Measurements from ENCODE around the gene LIMS1. TPM values are rescaled to one million over a fixed set of nuclear protein-coding genes. Genes with fewer than 3 reads are reported as not detected.

The LIMS1 gene
- total RNA-seq, 2 donors from 2014 or later: 171 to 199 TPM

GRCh38 chr2:108602422-108602821 is 68.2 kb downstream of the LIMS1 start:
- Histone ChIP-seq H3K27me3 (replicated peaks; ENCODE audit: insufficient read depth) (no peaks in the 10 kb centered on the region), H3K4me3 (no peak overlapping the region), H3K36me3 (no peaks in the 10 kb centered on the region), H3K4me1 (ENCODE audit: control insufficient read depth in 1 of 2, low read depth in 2 of 2) (peaks cover 12 to 35% of the 10 kb centered on the region in 2 donors), H3K9me3 (no peaks in the 10 kb centered on the region), H3K27ac (no peak overlapping the region)
- ATAC-seq (ENCODE audit: insufficient number of reproducible peaks, low FRiP score, low read depth): no peak
- no peak for DNase-seq (ENCODE audit: low spot score)
- no peak for TF ChIP-seq CTCF (IDR thresholded peaks at IDR 0.05)

GRCh38 chr2:108604196-108604595 is 69.9 kb downstream of the LIMS1 start:
- no peak overlapping the region for H3K27ac ChIP-seq
- no peaks in the 10 kb centered on the region for H3K36me3 ChIP-seq
- no peak overlapping the region for H3K4me3 ChIP-seq
- no peaks in the 10 kb centered on the region for H3K27me3 ChIP-seq (replicated peaks; ENCODE audit: insufficient read depth)
- DNase-seq (ENCODE audit: low spot score) (no peak), ATAC-seq (ENCODE audit: insufficient number of reproducible peaks, low FRiP score, low read depth) (no peak)
- TF ChIP-seq CTCF (IDR thresholded peaks at IDR 0.05): no peak
- H3K4me1 ChIP-seq (ENCODE audit: control insufficient read depth in 1 of 2, low read depth in 2 of 2): peaks cover 12 to 27% of the 10 kb centered on the region in 2 donors
- no peaks in the 10 kb centered on the region for H3K9me3 ChIP-seq

DNA sequence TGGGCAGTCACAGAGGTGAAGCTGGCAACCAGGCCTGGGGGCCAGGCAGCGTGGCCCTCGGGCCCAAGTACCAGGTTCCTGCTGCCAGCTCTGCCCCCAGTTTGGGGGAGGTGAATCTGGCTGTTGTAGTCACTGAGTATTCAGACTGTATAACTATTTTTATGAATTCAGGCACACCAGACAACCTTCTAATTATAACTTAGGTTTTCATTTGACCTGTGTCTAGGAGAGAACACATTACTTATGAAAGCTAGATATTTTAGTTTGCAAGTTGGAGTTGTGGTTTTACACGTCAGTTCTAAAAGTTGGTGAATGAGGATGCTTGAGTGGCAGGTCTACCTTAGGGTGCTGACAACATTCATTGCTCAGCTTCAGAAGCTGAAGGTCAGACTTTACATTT is 71.7 kb downstream of the LIMS1 start:
- no peak for DNase-seq (ENCODE audit: low spot score)
- H3K27me3 ChIP-seq (replicated peaks; ENCODE audit: insufficient read depth): no peaks in the 10 kb centered on the region
- H3K9me3 ChIP-seq: no peaks in the 10 kb centered on the region
- H3K36me3 ChIP-seq: no peaks in the 10 kb centered on the region
- peaks cover 12 to 27% of the 10 kb centered on the region in 2 donors for H3K4me1 ChIP-seq (ENCODE audit: control insufficient read depth in 1 of 2, low read depth in 2 of 2)
- ATAC-seq (ENCODE audit: insufficient number of reproducible peaks, low FRiP score, low read depth): peak; percentile 35
- peak overlapping the region in 1 of 2 donors; percentile 62 for H3K27ac ChIP-seq
- TF ChIP-seq CTCF (IDR thresholded peaks at IDR 0.05): no peak
- H3K4me3 ChIP-seq: no peak overlapping the region

DNA sequence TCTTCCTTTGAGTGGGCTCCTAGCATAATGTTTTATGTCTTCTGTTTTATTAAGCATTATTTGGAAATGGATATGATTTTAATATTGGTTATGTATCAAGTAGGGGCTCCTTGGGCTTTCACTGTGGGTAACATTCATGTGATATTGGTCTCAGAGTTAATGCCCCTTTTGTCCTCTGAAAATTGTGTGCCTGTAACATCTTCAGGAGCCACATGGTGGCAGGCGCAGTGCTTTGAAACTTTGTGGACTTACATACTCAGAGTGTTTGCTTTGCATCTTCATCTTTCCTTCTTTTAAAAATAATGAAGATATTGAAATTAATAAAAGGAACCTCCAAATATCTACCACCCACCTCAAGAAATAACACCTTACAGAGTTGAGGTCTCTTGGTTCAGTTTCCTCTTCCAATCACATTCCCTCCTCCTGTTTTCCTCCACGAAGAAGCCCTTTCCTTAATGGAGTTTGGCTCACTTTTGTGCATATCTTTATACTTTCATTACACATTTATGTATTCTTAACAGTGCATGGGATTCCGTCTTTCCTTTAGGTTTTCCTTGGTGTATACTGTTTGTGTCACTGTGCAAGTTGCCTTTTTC is 73.5 kb downstream of the LIMS1 start:
- peak; percentile 58 for TF ChIP-seq CTCF (IDR thresholded peaks at IDR 0.05)
- DNase-seq (ENCODE audit: low spot score) (no peak), ATAC-seq (ENCODE audit: insufficient number of reproducible peaks, low FRiP score, low read depth) (no peak)
- H3K27ac ChIP-seq: no peak overlapping the region
- no peaks in the 10 kb centered on the region for H3K36me3 ChIP-seq
- no peaks in the 10 kb centered on the region for H3K27me3 ChIP-seq (replicated peaks; ENCODE audit: insufficient read depth)
- peaks cover 12 to 35% of the 10 kb centered on the region in 2 donors for H3K4me1 ChIP-seq (ENCODE audit: control insufficient read depth in 1 of 2, low read depth in 2 of 2)
- H3K4me3 ChIP-seq: no peak overlapping the region
- H3K9me3 ChIP-seq: no peaks in the 10 kb centered on the region

GRCh38 chr2:108611021-108611420 is 76.8 kb downstream of the LIMS1 start:
- H3K4me1 ChIP-seq (ENCODE audit: control insufficient read depth in 1 of 2, low read depth in 2 of 2): peaks cover 0 to 30% of the 10 kb centered on the region in 2 donors
- H3K36me3 ChIP-seq: no peaks in the 10 kb centered on the region
- H3K4me3 ChIP-seq: no peak overlapping the region
- no peak overlapping the region for H3K27ac ChIP-seq
- TF ChIP-seq CTCF (IDR thresholded peaks at IDR 0.05): no peak
- no peak for ATAC-seq (ENCODE audit: insufficient number of reproducible peaks, low FRiP score, low read depth)
- no peaks in the 10 kb centered on the region for H3K9me3 ChIP-seq
- no peaks in the 10 kb centered on the region for H3K27me3 ChIP-seq (replicated peaks; ENCODE audit: insufficient read depth)
- DNase-seq (ENCODE audit: low spot score): no peak
